WTC11 (cell line): Measurements from ENCODE around the gene SERPING1. TPM values are rescaled to one million over a fixed set of nuclear protein-coding genes. Genes with fewer than 3 reads are reported as not detected.

Source experiments
- ATAC-seq: fragments of 200-7000 bp; cut with Tn5 transposase; 2 replicates; pipeline ENCODE4 v1.10.0; 2021; ENCODE audit warnings: mild to moderate bottlenecking, moderate library complexity
- CTCF ChIA-PET: fragments of 300-600 bp; sonication (Branson Sonifier 250); formaldehyde crosslinking; loops from one replicate; lab custom pipeline; 2021; ENCODE audit warnings: antibody characterized with exemption; lab: Charles Lee
- POLR2A ChIA-PET: fragments of 350-600 bp; sonication (Branson Sonifier 250); formaldehyde crosslinking; loops from one replicate; lab custom pipeline; 2021; ENCODE audit warnings: antibody characterized with exemption; lab: Charles Lee
- DNase-seq: peaks from one replicate; pipeline ENCODE4 v3.0.0; 2021; ENCODE audit warnings: low spot score
- H3K27ac Mint-ChIP-seq: 2 replicates; pipeline ENCODE4 v1.8.0; 2021; ENCODE audit warnings: mixed read lengths
- H3K27me3 Mint-ChIP-seq: 2 replicates; pipeline ENCODE4 v1.8.0; 2021; ENCODE audit warnings: low read depth, mild to moderate bottlenecking, moderate library complexity, mixed read lengths
- H3K36me3 Mint-ChIP-seq: 2 replicates; pipeline ENCODE4 v1.8.0; 2021; ENCODE audit warnings: mixed read lengths
- H3K4me1 Mint-ChIP-seq: 2 replicates; pipeline ENCODE4 v1.8.0; 2022; ENCODE audit warnings: mixed read lengths
- H3K4me3 Mint-ChIP-seq: 2 replicates; pipeline ENCODE4 v1.8.0; 2021; ENCODE audit warnings: mild to moderate bottlenecking, moderate library complexity, mixed read lengths
- H3K9me3 Mint-ChIP-seq: 2 replicates; pipeline ENCODE4 v1.8.0; 2021; ENCODE audit warnings: mixed read lengths
- CREB1 ChIP-seq: sonication (generic); formaldehyde crosslinking; IDR thresholded peaks from 2 replicates; pipeline ENCODE4 v1.8.0; 2023; ENCODE audit warnings: mild to moderate bottlenecking, missing genetic modification reagents
- ELF4 ChIP-seq: sonication (generic); formaldehyde crosslinking; IDR thresholded peaks from 2 replicates; pipeline ENCODE4 v1.8.1; 2022; ENCODE audit warnings: low read depth, mild to moderate bottlenecking, moderate library complexity, missing genetic modification reagents
- ESRRA ChIP-seq: sonication (generic); formaldehyde crosslinking; IDR thresholded peaks from 2 replicates; pipeline ENCODE4 v1.8.1; 2022; ENCODE audit warnings: mild to moderate bottlenecking, missing genetic modification reagents, borderline replicate concordance
- ETV6 ChIP-seq: sonication (generic); formaldehyde crosslinking; IDR thresholded peaks from 2 replicates; pipeline ENCODE4 v1.8.1; 2022; ENCODE audit warnings: mild to moderate bottlenecking, missing genetic modification reagents
- FOXP1 ChIP-seq: sonication (generic); formaldehyde crosslinking; IDR thresholded peaks from 2 replicates; pipeline ENCODE4 v1.8.0; 2022; ENCODE audit warnings: missing genetic modification reagents, mild to moderate bottlenecking, moderate library complexity, borderline replicate concordance
- GABPB1 ChIP-seq: sonication (generic); formaldehyde crosslinking; IDR thresholded peaks from 2 replicates; pipeline ENCODE4 v1.8.1; 2023; ENCODE audit warnings: mild to moderate bottlenecking, missing genetic modification reagents
- GRHL2 ChIP-seq: fragments of 250-450 bp; sonication (Bioruptor Pico); IDR thresholded peaks from 2 replicates; pipeline ENCODE4 v1.8.0; 2022; ENCODE audit warnings: mild to moderate bottlenecking, moderate library complexity; ENCODE audit not compliant: insufficient replicate concordance, severe bottlenecking
- GTF2I ChIP-seq: fragments of 250-450 bp; sonication (Bioruptor Pico); conservative IDR thresholded peaks from 2 replicates; pipeline ENCODE4 v1.4.0; 2021; ENCODE audit warnings: mild to moderate bottlenecking
- IRF2 ChIP-seq: sonication (generic); formaldehyde crosslinking; IDR thresholded peaks from 2 replicates; pipeline ENCODE4 v1.8.0; 2022; ENCODE audit warnings: low read depth, missing genetic modification reagents, borderline replicate concordance
- NFATC4 ChIP-seq: fragments of 250-450 bp; sonication (Bioruptor Pico); IDR thresholded peaks from 2 replicates; pipeline ENCODE4 v1.9.0; 2021; ENCODE audit warnings: mild to moderate bottlenecking
- NFE2L1 ChIP-seq: sonication (generic); formaldehyde crosslinking; IDR thresholded peaks from 2 replicates; pipeline ENCODE4 v1.8.1; 2023; ENCODE audit warnings: missing genetic modification reagents
- NR2C2 ChIP-seq: sonication (generic); formaldehyde crosslinking; IDR thresholded peaks from 2 replicates; pipeline ENCODE4 v1.8.0; 2022; ENCODE audit warnings: mild to moderate bottlenecking, missing genetic modification reagents
- NR3C1 ChIP-seq: sonication (generic); formaldehyde crosslinking; conservative IDR thresholded peaks from 2 replicates; pipeline ENCODE4 v1.8.1; 2023; ENCODE audit warnings: low read depth, mild to moderate bottlenecking, missing genetic modification reagents
- PRRX2 ChIP-seq: fragments of 250-450 bp; sonication (Bioruptor Pico); IDR thresholded peaks from 2 replicates; pipeline ENCODE4 v1.8.0; 2021; ENCODE audit warnings: mild to moderate bottlenecking
- RORB ChIP-seq: fragments of 250-450 bp; sonication (Bioruptor Pico); IDR thresholded peaks from 2 replicates; pipeline ENCODE4 v1.9.0; 2021; ENCODE audit warnings: mild to moderate bottlenecking
- SMAD3 ChIP-seq: sonication (generic); formaldehyde crosslinking; IDR thresholded peaks from 2 replicates; pipeline ENCODE4 v1.8.0; 2022; ENCODE audit warnings: missing genetic modification reagents, mild to moderate bottlenecking, borderline replicate concordance
- SMAD4 ChIP-seq: sonication (generic); formaldehyde crosslinking; IDR thresholded peaks from 2 replicates; pipeline ENCODE4 v1.8.0; 2022; ENCODE audit warnings: mild to moderate bottlenecking, missing genetic modification reagents
- SP1 ChIP-seq: sonication (generic); formaldehyde crosslinking; conservative IDR thresholded peaks from 2 replicates; pipeline ENCODE4 v1.8.1; 2022; ENCODE audit warnings: missing genetic modification reagents
- TEAD1 ChIP-seq: sonication (generic); formaldehyde crosslinking; IDR thresholded peaks from 2 replicates; pipeline ENCODE4 v1.8.0; 2022; ENCODE audit warnings: mild to moderate bottlenecking, missing genetic modification reagents
- ZNF121 ChIP-seq: sonication (generic); formaldehyde crosslinking; IDR thresholded peaks from 2 replicates; pipeline ENCODE4 v1.8.0; 2023; ENCODE audit warnings: missing genetic modification reagents
- ZNF138 ChIP-seq: sonication (generic); formaldehyde crosslinking; conservative IDR thresholded peaks from 2 replicates; pipeline ENCODE4 v1.8.1; 2022; ENCODE audit warnings: mild to moderate bottlenecking, moderate library complexity, missing genetic modification reagents
- ZNF263 ChIP-seq: sonication (generic); formaldehyde crosslinking; IDR thresholded peaks from 2 replicates; pipeline ENCODE4 v1.8.1; 2022; ENCODE audit warnings: low read depth, mild to moderate bottlenecking, moderate library complexity, missing genetic modification reagents
- ZNF396 ChIP-seq: fragments of 250-450 bp; sonication (Bioruptor Pico); IDR thresholded peaks from 2 replicates; pipeline ENCODE4 v1.8.0; 2021; ENCODE audit warnings: mild to moderate bottlenecking, moderate library complexity, borderline replicate concordance
- total RNA-seq: library from RNA; stranded (reverse); gene quantifications from 3 replicates; pipeline ENCODE4 v1.2.3, GENCODE V29; 2021
- TF ChIP-seq, protein P1 (sequence below): fragments of 250-450 bp; sonication (Bioruptor Pico); IDR thresholded peaks from 2 replicates; pipeline ENCODE4 v1.8.0; 2021; ENCODE audit warnings: mild to moderate bottlenecking
- TF ChIP-seq, protein P2 (sequence below): fragments of 250-450 bp; sonication (Bioruptor Pico); IDR thresholded peaks from 2 replicates; pipeline ENCODE4 v1.9.0; 2021; ENCODE audit warnings: mild to moderate bottlenecking
- TF ChIP-seq, protein P3 (sequence below): sonication (generic); formaldehyde crosslinking; IDR thresholded peaks from 2 replicates; pipeline ENCODE4 v1.8.0; 2023; ENCODE audit warnings: missing genetic modification reagents, mild to moderate bottlenecking, borderline replicate concordance
- TF ChIP-seq, protein P4 (sequence below): sonication (generic); formaldehyde crosslinking; IDR thresholded peaks from 2 replicates; pipeline ENCODE4 v1.8.1; 2023; ENCODE audit warnings: mild to moderate bottlenecking, missing genetic modification reagents
- TF ChIP-seq, protein P5 (sequence below): fragments of 250-450 bp; sonication (Bioruptor Pico); IDR thresholded peaks from 2 replicates; pipeline ENCODE4 v1.9.0; 2021; ENCODE audit warnings: moderate library complexity, mild to moderate bottlenecking, inconsistent platforms, borderline replicate concordance

SERPING1 gene
- total RNA-seq, 1 experiment from 2014 or later = 49.1 TPM

DNA sequence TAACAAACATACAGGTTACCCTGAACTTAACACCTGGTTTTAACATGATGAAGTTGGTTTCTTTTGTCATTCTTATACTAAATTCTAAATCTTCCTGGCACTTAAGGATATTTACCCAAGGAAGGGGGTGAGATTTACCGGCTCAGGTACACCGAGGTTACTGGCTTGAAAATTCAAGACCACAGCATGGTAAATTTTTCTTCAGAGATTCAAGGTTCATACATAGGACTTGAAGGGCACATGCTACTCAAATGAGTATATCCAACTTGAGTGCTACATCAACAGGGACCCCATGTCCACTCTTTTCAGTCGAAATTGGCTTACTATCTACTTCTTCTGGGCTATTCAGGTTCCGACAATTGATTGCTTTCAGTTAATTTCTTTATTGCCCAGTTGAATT, 12.7 kb downstream of the SERPING1 start (continued):
- TF ChIP-seq, protein P1, sequence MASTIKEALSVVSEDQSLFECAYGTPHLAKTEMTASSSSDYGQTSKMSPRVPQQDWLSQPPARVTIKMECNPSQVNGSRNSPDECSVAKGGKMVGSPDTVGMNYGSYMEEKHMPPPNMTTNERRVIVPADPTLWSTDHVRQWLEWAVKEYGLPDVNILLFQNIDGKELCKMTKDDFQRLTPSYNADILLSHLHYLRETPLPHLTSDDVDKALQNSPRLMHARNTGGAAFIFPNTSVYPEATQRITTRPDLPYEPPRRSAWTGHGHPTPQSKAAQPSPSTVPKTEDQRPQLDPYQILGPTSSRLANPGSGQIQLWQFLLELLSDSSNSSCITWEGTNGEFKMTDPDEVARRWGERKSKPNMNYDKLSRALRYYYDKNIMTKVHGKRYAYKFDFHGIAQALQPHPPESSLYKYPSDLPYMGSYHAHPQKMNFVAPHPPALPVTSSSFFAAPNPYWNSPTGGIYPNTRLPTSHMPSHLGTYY = no peak
- TF ChIP-seq ELF4 (CRISPR knock-in tag) (no peak), PRRX2 (CRISPR knock-in tag) (no peak), TEAD1 (CRISPR knock-in tag) (no peak), SMAD4 (no peak), GRHL2 (CRISPR knock-in tag) (no peak)

DNA sequence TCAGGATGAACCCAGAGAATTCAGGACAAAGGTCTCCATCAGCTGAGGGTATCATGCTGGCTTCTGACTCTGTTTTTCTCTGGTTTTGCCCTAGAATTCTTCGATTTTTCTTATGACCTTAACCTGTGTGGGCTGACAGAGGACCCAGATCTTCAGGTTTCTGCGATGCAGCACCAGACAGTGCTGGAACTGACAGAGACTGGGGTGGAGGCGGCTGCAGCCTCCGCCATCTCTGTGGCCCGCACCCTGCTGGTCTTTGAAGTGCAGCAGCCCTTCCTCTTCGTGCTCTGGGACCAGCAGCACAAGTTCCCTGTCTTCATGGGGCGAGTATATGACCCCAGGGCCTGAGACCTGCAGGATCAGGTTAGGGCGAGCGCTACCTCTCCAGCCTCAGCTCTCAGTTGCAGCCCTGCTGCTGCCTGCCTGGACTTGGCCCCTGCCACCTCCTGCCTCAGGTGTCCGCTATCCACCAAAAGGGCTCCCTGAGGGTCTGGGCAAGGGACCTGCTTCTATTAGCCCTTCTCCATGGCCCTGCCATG, 16.8 kb downstream of the SERPING1 start:
- POLR2A ChIA-PET = interaction anchor here (0.8 to 1.1 kb wide), 3 partner anchors 25 to 32 kb away, joined by 3 to 4 read pairs (median 3); no protein-coding TSS in a partner anchor
- Mint-ChIP-seq H3K9me3 (peaks cover 7% of the 10 kb centered on the region; the same call in 1 of the 2 replicates), H3K4me3 (no peak overlapping the region), H3K27ac (no peak overlapping the region), H3K4me1 (peaks cover 13% of the 10 kb centered on the region), H3K27me3 (no peaks in the 10 kb centered on the region), H3K36me3 (peaks cover 32% of the 10 kb centered on the region)
- DNase-seq = no peak
- peak; percentile 28; the same call in 1 of the 2 replicates for ATAC-seq
- CTCF ChIA-PET = interaction anchor here (0.6 to 3.1 kb wide), 3 partner anchors 26 to 111 kb away, joined by 4 to 16 read pairs (median 9); no protein-coding TSS in a partner anchor
- TF ChIP-seq IRF2 (CRISPR knock-in tag) = no peak
- TF ChIP-seq GABPB1 (CRISPR knock-in tag) = no peak
- no peak for TF ChIP-seq RORB (CRISPR knock-in tag)
- TF ChIP-seq SMAD3 (CRISPR knock-in tag) = no peak
- no peak for TF ChIP-seq NR3C1 (CRISPR knock-in tag)
- no peak for TF ChIP-seq TEAD1 (CRISPR knock-in tag)
- TF ChIP-seq ZNF263 (CRISPR knock-in tag) = no peak

DNA sequence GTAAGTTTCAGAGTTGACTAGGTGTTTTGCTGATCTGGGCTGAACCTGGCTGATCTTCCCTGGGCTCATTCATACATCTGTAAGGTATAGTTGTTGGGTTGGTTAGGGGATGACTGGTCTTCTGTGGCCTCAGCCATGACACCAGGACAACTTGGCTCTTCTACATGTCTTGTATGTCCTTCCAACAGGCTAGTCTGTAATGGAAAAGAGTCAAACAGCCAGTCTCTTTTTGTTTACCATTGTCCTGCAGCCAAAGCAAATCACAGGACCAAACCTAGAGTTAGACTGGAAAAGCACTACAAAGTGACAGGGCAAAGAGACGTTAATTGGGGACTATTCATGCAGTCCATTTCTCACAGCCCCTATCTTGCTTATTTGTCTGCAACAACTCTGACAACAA, 17.8 kb downstream of the SERPING1 start:
- DNase-seq (no peak), ATAC-seq (no peak)
- Mint-ChIP-seq H3K4me1 (peaks cover 7% of the 10 kb centered on the region), H3K9me3 (peaks cover 16% of the 10 kb centered on the region), H3K27ac (no peak overlapping the region), H3K27me3 (peaks cover 3% of the 10 kb centered on the region; the same call in 1 of the 2 replicates), H3K36me3 (peaks cover 40% of the 10 kb centered on the region), H3K4me3 (no peak overlapping the region)
- POLR2A ChIA-PET = no interaction called here
- CTCF ChIA-PET = interaction anchor here (0.9 to 3.1 kb wide), 2 partner anchors 25 to 29 kb away, joined by 3 to 16 read pairs; no protein-coding TSS in a partner anchor
- TF ChIP-seq ZNF396 (CRISPR knock-in tag) = no peak
- TF ChIP-seq GABPB1 (CRISPR knock-in tag) = no peak
- TF ChIP-seq, protein P2, sequence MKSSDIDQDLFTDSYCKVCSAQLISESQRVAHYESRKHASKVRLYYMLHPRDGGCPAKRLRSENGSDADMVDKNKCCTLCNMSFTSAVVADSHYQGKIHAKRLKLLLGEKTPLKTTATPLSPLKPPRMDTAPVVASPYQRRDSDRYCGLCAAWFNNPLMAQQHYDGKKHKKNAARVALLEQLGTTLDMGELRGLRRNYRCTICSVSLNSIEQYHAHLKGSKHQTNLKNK (CRISPR knock-in tag) = no peak
- TF ChIP-seq GTF2I (CRISPR knock-in tag) = no peak
- TF ChIP-seq, protein P3, sequence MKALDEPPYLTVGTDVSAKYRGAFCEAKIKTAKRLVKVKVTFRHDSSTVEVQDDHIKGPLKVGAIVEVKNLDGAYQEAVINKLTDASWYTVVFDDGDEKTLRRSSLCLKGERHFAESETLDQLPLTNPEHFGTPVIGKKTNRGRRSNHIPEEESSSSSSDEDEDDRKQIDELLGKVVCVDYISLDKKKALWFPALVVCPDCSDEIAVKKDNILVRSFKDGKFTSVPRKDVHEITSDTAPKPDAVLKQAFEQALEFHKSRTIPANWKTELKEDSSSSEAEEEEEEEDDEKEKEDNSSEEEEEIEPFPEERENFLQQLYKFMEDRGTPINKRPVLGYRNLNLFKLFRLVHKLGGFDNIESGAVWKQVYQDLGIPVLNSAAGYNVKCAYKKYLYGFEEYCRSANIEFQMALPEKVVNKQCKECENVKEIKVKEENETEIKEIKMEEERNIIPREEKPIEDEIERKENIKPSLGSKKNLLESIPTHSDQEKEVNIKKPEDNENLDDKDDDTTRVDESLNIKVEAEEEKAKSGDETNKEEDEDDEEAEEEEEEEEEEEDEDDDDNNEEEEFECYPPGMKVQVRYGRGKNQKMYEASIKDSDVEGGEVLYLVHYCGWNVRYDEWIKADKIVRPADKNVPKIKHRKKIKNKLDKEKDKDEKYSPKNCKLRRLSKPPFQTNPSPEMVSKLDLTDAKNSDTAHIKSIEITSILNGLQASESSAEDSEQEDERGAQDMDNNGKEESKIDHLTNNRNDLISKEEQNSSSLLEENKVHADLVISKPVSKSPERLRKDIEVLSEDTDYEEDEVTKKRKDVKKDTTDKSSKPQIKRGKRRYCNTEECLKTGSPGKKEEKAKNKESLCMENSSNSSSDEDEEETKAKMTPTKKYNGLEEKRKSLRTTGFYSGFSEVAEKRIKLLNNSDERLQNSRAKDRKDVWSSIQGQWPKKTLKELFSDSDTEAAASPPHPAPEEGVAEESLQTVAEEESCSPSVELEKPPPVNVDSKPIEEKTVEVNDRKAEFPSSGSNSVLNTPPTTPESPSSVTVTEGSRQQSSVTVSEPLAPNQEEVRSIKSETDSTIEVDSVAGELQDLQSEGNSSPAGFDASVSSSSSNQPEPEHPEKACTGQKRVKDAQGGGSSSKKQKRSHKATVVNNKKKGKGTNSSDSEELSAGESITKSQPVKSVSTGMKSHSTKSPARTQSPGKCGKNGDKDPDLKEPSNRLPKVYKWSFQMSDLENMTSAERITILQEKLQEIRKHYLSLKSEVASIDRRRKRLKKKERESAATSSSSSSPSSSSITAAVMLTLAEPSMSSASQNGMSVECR (CRISPR knock-in tag) = no peak
- no peak for TF ChIP-seq IRF2 (CRISPR knock-in tag)
- no peak for TF ChIP-seq ZNF121 (CRISPR knock-in tag)
- TF ChIP-seq NFE2L1 = no peak
- no peak for TF ChIP-seq SP1 (CRISPR knock-in tag)
- TF ChIP-seq NFATC4 (CRISPR knock-in tag) = no peak
- TF ChIP-seq ZNF138 = no peak
- TF ChIP-seq, protein P4, sequence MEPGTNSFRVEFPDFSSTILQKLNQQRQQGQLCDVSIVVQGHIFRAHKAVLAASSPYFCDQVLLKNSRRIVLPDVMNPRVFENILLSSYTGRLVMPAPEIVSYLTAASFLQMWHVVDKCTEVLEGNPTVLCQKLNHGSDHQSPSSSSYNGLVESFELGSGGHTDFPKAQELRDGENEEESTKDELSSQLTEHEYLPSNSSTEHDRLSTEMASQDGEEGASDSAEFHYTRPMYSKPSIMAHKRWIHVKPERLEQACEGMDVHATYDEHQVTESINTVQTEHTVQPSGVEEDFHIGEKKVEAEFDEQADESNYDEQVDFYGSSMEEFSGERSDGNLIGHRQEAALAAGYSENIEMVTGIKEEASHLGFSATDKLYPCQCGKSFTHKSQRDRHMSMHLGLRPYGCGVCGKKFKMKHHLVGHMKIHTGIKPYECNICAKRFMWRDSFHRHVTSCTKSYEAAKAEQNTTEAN = no peak
- TF ChIP-seq CREB1 (CRISPR knock-in tag) = no peak
- no peak for TF ChIP-seq ESRRA (CRISPR knock-in tag)
- no peak for TF ChIP-seq NR2C2 (CRISPR knock-in tag)
- TF ChIP-seq ETV6 = no peak
- TF ChIP-seq FOXP1 (CRISPR knock-in tag) = no peak
- TF ChIP-seq, protein P5, sequence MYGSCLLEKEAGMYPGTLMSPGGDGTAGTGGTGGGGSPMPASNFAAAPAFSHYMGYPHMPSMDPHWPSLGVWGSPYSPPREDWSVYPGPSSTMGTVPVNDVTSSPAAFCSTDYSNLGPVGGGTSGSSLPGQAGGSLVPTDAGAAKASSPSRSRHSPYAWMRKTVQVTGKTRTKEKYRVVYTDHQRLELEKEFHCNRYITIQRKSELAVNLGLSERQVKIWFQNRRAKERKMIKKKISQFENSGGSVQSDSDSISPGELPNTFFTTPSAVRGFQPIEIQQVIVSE = no peak
